ENCODE results near the gene GADD45GIP1. TPM values are rescaled to one million over a fixed set of nuclear protein-coding genes. Genes with fewer than 3 reads are reported as not detected.

The GADD45GIP1 gene
- total RNA-seq, result 5.2 TPM

DNA sequence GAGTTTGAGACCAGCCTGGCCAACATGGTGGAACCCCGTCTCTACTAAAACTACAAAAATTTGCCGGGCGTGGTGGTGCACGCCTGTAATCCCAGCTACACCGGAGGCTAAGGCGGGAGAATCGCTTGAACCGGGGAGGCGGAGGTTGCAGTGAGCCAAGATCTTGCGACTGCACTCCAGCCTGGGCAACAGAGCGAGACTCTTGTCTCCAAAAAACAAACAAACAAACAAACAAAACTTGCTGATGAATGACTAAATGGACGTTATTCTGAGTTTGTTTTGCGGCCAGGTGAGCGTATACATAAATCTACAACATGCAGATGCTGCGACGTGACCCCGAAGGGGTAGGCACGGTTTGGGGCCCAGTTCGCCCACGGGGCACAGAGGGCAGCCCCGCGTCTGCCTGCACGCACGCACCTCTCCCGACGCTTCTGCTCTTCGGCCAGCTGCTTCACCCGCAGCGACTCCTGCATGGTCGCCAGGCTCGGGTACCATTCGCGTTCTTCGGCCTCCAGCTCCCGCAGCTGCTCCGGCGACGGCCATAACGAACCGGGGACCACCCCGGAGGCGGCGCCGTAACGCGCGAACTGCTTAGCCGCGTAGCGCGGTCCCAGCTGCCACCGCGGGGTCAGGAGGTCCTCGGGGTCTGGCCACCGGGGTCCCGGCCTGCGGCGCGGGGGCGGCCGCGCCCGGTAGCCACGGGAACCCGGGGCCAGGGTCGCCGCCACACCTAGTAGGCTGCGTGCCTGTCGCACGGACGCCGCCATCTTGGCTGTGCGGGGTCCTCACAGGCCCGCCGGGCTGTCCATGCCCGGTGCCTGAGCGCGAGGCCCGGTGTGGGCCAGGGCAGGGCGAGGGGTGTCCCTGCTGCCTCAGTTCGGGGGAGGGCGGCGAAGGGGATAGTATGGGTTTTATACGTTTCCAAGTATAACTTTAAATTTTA is at the start of gene GADD45GIP1:
Gene GADD45GIP1, minus strand, starts transcription at position 778 of the 943 bp plus-strand sequence. Its CDS starts 11 bp downstream, at position 767.
- no peaks in the 10 kb centered on the region for H3K9me3 ChIP-seq (ENCODE audit: low read depth, low read length)
- peaks cover 52% of the 10 kb centered on the region for H3K4me1 ChIP-seq (ENCODE audit: insufficient read depth, low read length)
- H3K27me3 ChIP-seq (ENCODE audit: insufficient read depth, low read length), result no peaks in the 10 kb centered on the region
- H3K4me3 ChIP-seq (ENCODE audit: low read length), result peak within 1 kb of the TSS; percentile 85

DNA sequence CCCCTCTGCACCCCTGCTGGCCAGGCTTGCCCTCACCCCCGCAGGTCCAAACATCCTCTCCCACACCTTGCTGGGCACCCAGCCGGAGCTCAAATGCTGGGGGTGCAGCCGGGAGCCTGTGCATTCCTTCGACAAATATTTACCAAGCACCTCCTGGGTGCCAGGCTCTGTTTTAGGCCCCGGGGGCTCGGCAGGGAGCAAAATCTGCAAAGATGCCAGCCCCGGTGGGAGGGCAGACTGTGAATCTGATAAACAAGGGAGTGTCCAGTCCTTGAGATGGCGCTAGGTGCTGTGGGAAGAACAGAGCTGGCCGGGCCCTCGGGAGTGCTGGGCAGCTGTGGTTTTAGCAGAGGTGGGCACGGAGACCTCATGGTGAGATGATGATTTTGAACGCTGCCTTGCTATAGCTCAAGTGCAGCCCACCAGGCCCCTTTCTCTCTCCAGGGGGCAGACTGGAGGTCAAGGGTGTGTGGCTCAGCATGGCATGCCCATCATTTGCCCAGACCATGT is 48.9 kb upstream of the GADD45GIP1 start:
- peaks cover 19% of the 10 kb centered on the region for H3K27me3 ChIP-seq (ENCODE audit: insufficient read depth, low read length)
- no peaks in the 10 kb centered on the region for H3K9me3 ChIP-seq (ENCODE audit: low read depth, low read length)
- no peaks in the 10 kb centered on the region for H3K4me1 ChIP-seq (ENCODE audit: insufficient read depth, low read length)

DNA sequence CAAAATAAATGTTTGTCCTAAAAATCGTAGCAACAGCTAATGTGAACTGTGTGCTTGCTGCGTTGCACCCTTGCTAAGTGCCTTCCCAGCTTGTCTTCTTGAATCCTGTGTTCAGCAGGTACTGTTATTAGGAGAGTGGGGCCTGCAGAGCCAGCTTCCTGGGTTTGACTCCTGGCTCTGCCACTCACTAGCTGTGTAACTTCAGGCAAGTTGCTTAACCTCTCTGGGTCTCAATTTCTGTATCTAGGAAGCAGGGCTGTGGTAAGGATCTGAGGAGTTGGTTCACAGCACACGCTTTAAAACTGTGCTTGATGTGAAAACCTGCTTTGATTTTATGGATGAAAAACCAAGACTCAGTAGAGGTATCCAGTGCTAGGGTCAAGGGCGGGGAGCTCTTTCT is 48.2 kb upstream of the GADD45GIP1 start:
- H3K27me3 ChIP-seq (ENCODE audit: insufficient read depth, low read length), result peaks cover 12% of the 10 kb centered on the region
- H3K9me3 ChIP-seq (ENCODE audit: low read depth, low read length), result no peaks in the 10 kb centered on the region
- H3K4me1 ChIP-seq (ENCODE audit: insufficient read depth, low read length), result no peaks in the 10 kb centered on the region
- H3K4me3 ChIP-seq (ENCODE audit: low read length), result no peak overlapping the region

More for the DNA sequence above, 48.9 kb upstream of the GADD45GIP1 start:
- H3K4me3 ChIP-seq (ENCODE audit: low read length), result no peak overlapping the region

DNA sequence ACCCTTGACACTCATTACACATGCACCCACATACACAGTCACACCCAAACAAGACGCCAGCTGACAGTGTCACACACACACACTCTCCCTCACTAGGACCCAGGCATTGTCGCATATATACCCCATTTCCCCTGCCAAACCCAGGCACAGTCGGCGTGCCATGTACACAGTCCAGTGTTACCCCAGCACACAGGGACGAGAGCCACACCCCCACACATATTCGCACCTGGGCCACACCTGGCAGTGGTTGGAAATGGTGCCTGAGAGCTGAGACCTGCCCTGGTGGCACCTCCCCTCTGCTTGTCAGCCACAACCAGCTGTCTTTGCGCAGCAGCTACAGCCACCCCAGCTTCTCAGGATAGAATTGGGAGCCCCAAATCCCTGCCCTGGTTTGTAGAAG is 47.2 kb upstream of the GADD45GIP1 start:
- Histone ChIP-seq H3K27me3 (ENCODE audit: insufficient read depth, low read length) (peaks cover 2% of the 10 kb centered on the region), H3K4me3 (ENCODE audit: low read length) (no peak overlapping the region)

DNA sequence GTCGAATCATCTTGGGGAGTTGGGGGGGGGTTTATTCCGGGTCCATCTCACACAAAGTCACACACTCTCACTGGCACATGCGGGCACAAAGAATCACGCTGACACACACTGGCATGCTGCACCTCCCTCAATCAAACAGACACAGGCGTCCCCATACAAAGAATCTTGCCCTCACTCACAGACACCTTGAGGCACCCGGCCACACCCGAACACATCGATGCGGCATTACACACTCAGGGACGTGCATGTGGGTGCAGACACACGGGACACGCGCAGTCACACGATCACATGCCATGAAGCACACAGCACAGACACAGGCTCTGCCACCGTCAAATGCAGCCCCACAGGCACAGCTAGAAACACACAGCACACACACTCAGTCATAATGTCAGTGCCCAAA is 46.1 kb upstream of the GADD45GIP1 start:
- H3K4me1 ChIP-seq (ENCODE audit: insufficient read depth, low read length), result no peaks in the 10 kb centered on the region
- no peaks in the 10 kb centered on the region for H3K27me3 ChIP-seq (ENCODE audit: insufficient read depth, low read length)
- H3K9me3 ChIP-seq (ENCODE audit: low read depth, low read length), result no peaks in the 10 kb centered on the region
- no peak overlapping the region for H3K4me3 ChIP-seq (ENCODE audit: low read length)

More for the DNA sequence above, 47.2 kb upstream of the GADD45GIP1 start:
- no peaks in the 10 kb centered on the region for H3K9me3 ChIP-seq (ENCODE audit: low read depth, low read length)
- H3K4me1 ChIP-seq (ENCODE audit: insufficient read depth, low read length), result no peaks in the 10 kb centered on the region

DNA sequence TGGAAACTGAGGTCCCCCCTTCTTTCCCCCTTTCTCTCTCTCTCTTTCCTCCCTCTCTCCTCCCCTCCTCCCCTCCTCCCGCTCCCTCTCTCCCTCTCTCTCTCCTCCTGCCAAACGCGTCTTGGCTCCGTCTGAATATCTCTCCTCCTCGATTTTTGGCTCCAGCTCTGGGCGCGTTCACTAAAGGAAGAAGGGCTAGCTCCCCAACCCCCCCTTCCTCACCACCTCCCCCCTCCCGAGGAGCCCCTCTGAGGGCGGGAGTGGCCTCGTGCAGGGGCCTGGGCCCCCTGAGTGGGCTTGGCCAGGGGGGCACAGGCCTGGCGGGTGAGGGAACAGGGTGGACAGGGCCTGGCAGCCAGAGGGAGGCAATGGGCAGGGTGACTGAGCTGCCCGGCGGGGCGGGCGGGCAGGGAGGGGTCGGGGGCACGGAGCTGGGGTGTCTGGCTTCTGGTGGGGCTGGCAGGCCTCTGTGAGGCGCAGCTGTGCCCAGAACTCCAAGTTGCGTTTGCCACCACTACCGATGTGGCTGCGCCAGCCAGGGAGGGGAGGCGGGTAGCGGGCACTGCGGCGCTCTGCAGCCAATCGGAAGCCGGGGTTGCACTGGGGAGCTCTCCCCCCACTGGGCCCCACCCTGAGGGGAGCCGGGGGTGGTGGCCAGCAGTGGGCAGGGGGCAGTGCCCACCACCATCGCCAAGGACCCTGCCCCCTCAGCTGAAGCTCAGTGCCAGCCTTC is 45.3 kb upstream of the GADD45GIP1 start:
- Histone ChIP-seq H3K4me3 (ENCODE audit: low read length) (no peak overlapping the region), H3K4me1 (ENCODE audit: insufficient read depth, low read length) (no peaks in the 10 kb centered on the region), H3K27me3 (ENCODE audit: insufficient read depth, low read length) (no peaks in the 10 kb centered on the region), H3K9me3 (ENCODE audit: low read depth, low read length) (no peaks in the 10 kb centered on the region)

DNA sequence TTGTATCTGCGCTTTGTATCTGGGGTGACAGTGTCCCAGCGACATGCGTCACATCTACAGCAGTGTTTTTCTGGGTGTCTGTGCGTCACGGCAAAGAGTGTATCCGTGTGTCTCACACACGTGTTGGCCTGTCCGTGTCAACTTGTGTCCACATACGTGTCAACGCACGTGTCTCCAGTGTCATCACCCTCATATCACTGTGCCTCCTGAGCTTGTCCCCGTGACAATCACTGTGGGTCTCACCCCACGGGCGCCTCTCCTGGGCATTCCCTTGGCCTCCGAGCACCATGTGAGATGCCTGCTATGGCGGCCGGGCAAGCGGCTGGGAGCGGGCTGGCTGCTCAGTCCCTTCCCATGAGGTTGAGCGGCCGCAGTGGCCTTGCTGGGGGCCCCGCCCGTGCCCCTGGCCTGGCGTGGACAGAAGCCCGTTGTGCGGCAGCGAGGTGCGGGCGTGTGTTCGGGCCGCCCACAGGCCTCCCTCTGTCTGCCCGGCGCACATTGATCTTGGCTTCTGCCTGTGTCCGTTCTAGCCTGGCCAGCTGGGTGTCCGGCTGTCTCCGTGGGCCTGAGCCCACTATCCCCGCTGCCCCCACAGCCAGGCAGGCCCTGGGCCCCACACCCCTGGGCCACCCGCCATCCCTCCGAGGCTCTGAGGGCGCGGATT is 44.6 kb upstream of the GADD45GIP1 start:
- H3K27me3 ChIP-seq (ENCODE audit: insufficient read depth, low read length), result no peaks in the 10 kb centered on the region
- H3K4me3 ChIP-seq (ENCODE audit: low read length), result no peak overlapping the region
- H3K9me3 ChIP-seq (ENCODE audit: low read depth, low read length), result no peaks in the 10 kb centered on the region
- H3K4me1 ChIP-seq (ENCODE audit: insufficient read depth, low read length), result no peaks in the 10 kb centered on the region

DNA sequence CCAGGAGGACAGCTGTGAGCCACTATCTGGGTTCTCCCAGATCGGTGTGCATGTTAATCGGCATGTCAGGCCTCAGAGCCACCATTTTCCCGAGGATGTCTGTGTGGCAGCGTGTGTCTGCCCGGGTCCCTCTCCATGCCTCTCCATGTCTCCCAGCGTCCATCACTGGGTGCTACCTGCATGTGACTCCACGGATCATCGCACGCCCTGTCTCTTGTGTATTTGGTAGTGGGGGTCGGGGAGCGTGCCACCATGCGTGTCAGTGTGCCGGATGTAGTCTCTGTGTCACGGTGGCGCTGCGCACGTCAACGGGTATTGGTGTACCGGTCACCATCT is 44.1 kb upstream of the GADD45GIP1 start:
- peaks cover under 1% of the 10 kb centered on the region for H3K4me1 ChIP-seq (ENCODE audit: insufficient read depth, low read length)
- H3K4me3 ChIP-seq (ENCODE audit: low read length), result no peak overlapping the region
- H3K27me3 ChIP-seq (ENCODE audit: insufficient read depth, low read length), result no peaks in the 10 kb centered on the region
- no peaks in the 10 kb centered on the region for H3K9me3 ChIP-seq (ENCODE audit: low read depth, low read length)

DNA sequence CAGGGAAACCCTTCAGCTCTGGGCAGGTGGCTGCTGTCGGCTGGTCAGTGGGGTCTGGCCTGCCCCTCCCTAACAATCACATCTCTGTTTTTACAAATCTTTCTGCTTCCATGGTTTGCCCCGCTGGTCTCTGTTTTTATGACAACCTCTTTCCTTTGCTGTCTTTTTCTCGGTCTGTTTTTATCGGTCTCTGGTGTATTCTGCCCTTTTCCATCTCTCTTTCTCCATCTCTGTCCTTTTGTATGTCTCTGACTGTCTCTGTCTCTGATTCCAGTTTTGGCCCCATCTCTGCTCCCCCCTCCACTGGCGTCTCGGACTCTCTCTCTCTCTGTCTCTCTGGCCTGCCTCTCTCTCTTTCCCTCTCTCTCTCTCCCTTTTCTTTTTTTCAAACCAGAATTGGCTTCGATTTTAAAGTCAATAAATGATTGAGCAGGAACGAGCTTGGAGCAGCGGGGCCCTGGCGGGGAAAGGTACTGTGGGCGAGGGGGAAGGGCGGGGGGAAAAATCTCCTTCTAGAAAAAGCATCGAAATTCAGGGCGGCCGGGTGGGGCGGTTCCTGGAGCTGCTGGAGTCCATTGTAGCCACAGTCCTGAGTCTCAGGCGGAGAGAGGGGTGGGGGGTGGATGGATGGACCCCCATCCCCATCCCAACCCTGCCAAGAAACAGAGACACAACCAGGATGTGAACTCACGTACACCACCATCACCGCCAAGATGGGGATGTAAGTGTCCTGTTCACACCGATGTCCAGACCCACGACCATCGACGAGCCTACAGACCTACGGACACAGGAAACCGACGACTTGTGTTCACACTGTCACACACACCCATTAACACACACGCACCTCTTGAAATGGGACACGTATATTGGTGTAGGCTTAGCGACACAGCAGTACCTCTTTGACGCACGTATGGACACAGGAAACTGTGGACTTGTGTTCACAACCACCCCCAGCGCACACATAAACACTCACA is 41.2 kb upstream of the GADD45GIP1 start:
- peaks cover 8% of the 10 kb centered on the region for H3K27me3 ChIP-seq (ENCODE audit: insufficient read depth, low read length)
- no peak overlapping the region for H3K4me3 ChIP-seq (ENCODE audit: low read length)
- peaks cover 9% of the 10 kb centered on the region for H3K4me1 ChIP-seq (ENCODE audit: insufficient read depth, low read length)
- H3K9me3 ChIP-seq (ENCODE audit: low read depth, low read length), result no peaks in the 10 kb centered on the region

DNA sequence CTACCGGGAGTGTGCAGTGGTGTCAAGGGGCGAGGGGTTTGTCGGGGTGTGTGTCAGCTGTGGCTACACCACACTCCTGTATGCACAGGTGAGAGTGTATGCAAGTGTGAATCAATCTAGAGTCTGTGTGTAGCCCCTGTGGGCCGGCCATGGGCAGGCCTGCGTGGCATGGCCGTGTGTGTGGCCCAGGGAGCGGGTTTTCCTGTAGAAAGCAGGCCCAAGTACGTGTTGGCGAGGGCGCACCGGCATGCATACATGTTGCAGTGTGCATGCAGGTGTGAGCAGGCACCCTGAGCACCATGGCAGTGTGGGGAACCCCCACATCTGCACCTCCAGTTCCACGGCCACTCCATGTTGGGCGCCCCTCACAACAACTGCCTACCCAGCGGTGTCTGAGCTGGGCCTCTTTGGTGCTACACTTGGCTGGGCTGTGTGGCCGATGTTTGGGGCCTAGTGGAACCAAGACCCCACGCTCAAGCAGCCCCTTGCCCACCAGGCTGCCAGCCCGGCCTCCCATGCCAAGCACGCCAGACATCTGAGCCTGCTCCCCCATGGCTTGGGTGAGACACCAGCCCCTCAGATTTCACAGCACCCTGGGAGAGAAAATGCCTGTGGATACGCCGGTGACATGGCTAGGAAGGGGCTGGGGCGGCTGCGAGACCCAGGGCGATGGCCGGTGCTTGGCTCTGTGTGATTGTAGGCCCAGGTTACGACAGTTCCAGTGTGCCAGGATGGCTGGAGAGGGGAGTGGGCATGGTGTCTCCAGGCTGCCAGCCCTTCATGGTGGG is 40.4 kb upstream of the GADD45GIP1 start:
- Histone ChIP-seq H3K9me3 (ENCODE audit: low read depth, low read length) (no peaks in the 10 kb centered on the region), H3K27me3 (ENCODE audit: insufficient read depth, low read length) (peaks cover 8% of the 10 kb centered on the region), H3K4me3 (ENCODE audit: low read length) (no peak overlapping the region)

DNA sequence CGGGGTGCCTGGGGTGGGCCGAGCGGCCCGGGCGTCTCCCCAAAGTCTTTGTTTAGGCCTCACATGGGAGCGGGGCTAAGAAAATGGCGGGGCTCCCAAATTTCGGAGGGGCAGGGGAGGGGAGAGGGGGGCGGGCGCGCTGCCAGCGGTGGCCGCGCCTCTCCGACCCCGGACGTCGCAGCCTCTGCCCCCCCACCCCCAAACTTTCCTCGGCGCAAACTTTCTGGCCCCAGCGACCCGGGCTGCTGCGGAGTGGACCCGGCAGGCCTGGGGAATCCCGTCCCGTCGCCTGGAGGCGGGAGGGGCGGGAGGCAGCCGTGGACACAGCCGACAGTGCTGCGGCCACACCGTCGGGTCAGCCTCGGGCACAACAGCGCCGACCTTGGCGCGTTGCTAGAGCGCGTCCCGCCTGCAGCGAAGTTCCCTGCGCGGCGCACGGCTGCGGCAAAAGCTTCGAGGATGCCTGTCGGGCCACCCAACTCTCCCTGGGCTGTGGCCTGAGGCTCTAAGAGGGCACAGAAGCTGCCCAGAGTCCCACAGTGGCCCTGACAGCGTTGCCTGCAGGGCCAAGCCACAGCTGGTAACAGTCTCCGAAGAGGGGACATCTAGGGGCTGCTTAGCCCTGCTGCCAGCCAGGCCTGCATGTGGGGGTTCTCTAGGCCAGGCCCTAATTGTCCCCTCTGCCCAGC is 39.5 kb upstream of the GADD45GIP1 start:
- peaks cover 8% of the 10 kb centered on the region for H3K27me3 ChIP-seq (ENCODE audit: insufficient read depth, low read length)
- no peak overlapping the region for H3K4me3 ChIP-seq (ENCODE audit: low read length)
- H3K4me1 ChIP-seq (ENCODE audit: insufficient read depth, low read length), result peaks cover 9% of the 10 kb centered on the region
- H3K9me3 ChIP-seq (ENCODE audit: low read depth, low read length), result no peaks in the 10 kb centered on the region

More for the DNA sequence above, 40.4 kb upstream of the GADD45GIP1 start:
- peaks cover 9% of the 10 kb centered on the region for H3K4me1 ChIP-seq (ENCODE audit: insufficient read depth, low read length)

DNA sequence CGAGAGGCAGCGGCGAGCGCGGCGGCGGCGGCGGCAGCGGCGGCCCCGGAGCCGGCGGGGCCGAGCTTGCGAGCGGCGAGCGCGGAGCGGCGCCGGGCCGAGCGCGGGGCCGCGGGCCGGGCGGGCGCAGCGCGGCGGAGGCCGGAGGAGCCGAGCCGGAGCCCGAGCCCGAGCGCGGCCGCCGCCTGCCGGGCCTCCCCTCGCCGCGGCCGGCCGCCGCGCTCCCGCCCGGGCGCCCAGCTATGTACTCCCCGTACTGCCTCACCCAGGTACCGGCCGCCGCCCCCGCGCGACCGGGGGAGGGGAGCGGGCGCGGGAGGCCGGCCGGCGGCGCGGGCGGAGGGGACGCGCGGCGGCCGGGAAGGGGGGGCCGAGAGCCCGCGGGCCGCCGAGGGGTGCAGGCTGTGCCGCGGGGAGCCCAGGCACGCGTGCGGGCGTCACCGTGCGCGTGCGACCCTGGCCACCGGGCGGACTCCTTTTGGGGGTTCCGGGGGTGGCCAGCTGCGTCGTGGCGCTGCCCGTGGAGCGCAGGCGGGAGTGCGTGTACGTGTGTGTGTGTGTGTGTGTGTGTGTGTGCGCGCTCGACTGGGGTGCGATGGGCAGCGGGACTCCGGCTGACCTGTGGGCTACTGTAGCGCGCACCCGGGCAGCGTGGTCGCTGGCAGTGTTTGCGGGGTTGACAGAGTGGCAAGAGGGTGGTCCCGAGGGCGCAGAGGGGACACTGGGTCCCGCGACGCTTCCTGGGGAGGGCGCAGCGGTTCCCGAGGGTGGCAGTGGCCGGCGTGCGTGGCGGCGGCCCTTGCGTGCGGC is 38.8 kb upstream of the GADD45GIP1 start:
- peak overlapping the region; percentile 20 for H3K4me3 ChIP-seq (ENCODE audit: low read length)
- H3K4me1 ChIP-seq (ENCODE audit: insufficient read depth, low read length), result peaks cover 9% of the 10 kb centered on the region
- H3K9me3 ChIP-seq (ENCODE audit: low read depth, low read length), result no peaks in the 10 kb centered on the region
- H3K27me3 ChIP-seq (ENCODE audit: insufficient read depth, low read length), result peaks cover 8% of the 10 kb centered on the region

Data from mononuclear cell (primary cell).